ENCODE results near the gene SS18L1. TPM values are rescaled to one million over a fixed set of nuclear protein-coding genes. Genes with fewer than 3 reads are reported as not detected.

The SS18L1 gene
- total and polyA plus RNA-seq, 2 experiments from 2014 or later: 3.2 to 38.7 TPM

DNA sequence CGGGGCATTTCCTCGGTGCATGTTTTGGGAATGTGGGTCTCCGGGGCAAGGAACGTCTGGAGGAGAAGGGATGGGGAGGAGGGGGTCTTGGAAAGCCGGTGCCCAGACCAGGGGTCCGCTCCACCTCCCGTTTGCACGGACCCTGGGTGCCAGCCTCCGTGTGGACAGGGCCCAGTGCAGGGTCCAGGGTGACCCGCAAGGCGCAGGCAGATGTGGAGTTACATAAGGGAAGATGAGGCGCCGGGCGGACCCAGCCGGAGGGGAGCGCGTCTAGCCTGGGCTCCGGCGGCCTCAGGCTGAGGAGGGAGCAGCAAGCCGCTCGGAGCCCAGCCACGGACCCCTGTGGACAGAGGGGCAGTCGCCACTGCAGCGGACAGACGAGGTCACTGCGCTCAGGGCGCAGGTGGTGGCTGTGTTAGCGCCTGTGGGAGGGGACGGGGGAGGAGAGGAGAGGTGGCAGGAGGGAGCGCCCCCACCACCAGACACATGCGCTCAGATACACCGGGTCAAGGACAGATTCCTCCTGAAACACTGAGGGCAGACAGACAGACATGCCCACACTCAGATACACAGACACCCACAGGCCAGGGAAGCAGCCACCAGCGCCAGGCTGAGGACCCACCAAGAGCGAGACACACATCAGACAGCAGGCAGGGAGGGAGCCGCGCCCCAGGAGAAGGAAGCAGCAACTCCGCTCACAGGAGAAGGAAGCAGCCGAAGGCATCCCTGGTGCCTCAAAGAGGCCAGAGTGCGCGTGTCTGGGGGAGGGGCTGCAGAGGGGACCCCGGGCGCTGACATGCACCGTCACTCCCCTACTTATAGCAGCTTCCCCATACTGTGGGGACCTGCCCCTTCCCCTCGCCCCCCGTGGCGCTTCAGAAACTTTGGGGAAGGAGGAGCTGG is 77.3 kb downstream of the SS18L1 start:
- Histone ChIP-seq H3K9me3 (ENCODE audit: low read depth) (no peaks in the 10 kb centered on the region), H3K36me3 (no peaks in the 10 kb centered on the region), H3K4me1 (ENCODE audit: low read depth) (peaks cover 5% of the 10 kb centered on the region), H3K27ac (no peak overlapping the region), H3K4me3 (no peak overlapping the region), H3K27me3 (peaks cover 98% of the 10 kb centered on the region)
- no peak for DNase-seq (ENCODE audit: low read depth in 1 of 2, low spot score in 1 of 2)
- TF ChIP-seq CTCF (IDR thresholded peaks at IDR 0.05; ENCODE audit: low read depth, low read length): no peak

- no peak overlapping the region for H3K4me3 ChIP-seq
- peaks cover 5% of the 10 kb centered on the region for H3K4me1 ChIP-seq (ENCODE audit: low read depth)
- peaks cover 88% of the 10 kb centered on the region for H3K27me3 ChIP-seq
- DNase-seq (ENCODE audit: low read depth in 1 of 2, low spot score in 1 of 2): no peak
- H3K27ac ChIP-seq: no peak overlapping the region
- H3K9me3 ChIP-seq (ENCODE audit: low read depth): no peaks in the 10 kb centered on the region
- H3K36me3 ChIP-seq: no peaks in the 10 kb centered on the region
- no peak for TF ChIP-seq CTCF (IDR thresholded peaks at IDR 0.05; ENCODE audit: low read depth, low read length)
Measured at GRCh38 chr20:62222266-62222850, 78.8 kb downstream of the SS18L1 start.

DNA sequence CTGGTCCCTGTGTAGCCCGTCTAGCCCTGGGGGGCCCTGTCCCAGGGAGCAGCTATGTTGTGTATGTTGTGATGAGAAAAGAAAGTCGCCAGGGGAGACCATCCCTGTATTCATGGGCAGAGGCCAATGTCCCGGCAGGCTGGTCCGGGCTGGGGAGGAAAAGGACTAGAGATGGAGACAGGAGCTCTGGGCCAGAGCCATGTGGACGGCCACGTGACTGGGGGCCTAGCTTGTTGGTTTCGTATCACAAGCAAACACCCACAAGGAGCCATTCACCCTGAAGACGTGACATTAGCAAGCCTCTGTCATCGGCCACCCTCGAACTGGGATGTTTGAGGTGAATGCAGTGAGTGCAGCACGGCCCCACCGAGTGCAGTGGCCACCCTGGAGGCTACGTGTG is 79.4 kb downstream of the SS18L1 start:
- TF ChIP-seq CTCF (IDR thresholded peaks at IDR 0.05; ENCODE audit: low read depth, low read length): no peak
- H3K27me3 ChIP-seq: peaks cover 81% of the 10 kb centered on the region
- peaks cover 5% of the 10 kb centered on the region for H3K4me1 ChIP-seq (ENCODE audit: low read depth)
- H3K9me3 ChIP-seq (ENCODE audit: low read depth): no peaks in the 10 kb centered on the region
- H3K36me3 ChIP-seq: no peaks in the 10 kb centered on the region
- no peak overlapping the region for H3K4me3 ChIP-seq
- no peak overlapping the region for H3K27ac ChIP-seq
- DNase-seq (ENCODE audit: low read depth in 1 of 2, low spot score in 1 of 2): no peak

DNA sequence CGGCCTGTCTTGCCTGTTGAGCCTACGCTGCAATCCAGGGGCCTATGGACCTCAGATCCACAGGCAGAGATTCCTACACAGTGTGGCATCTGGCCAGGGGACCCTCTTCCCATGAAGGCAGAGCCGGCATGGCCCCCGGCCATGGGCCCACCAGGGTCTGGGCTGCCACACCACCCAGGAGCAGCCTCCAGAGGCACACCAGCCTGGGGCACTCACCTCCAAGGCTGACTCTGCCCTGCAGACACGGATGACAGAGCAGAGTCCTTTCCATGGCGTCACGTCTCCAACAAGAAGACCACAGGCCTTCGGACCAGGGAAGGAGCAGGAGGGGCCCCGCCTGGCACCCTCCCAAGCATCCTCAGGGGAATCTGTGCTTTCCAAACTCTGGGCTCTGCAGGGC is 80.0 kb downstream of the SS18L1 start:
- peaks cover 5% of the 10 kb centered on the region for H3K4me1 ChIP-seq (ENCODE audit: low read depth)
- no peak for TF ChIP-seq CTCF (IDR thresholded peaks at IDR 0.05; ENCODE audit: low read depth, low read length)
- H3K4me3 ChIP-seq: no peak overlapping the region
- no peaks in the 10 kb centered on the region for H3K9me3 ChIP-seq (ENCODE audit: low read depth)
- H3K36me3 ChIP-seq: no peaks in the 10 kb centered on the region
- DNase-seq (ENCODE audit: low read depth in 1 of 2, low spot score in 1 of 2): no peak
- peaks cover 75% of the 10 kb centered on the region for H3K27me3 ChIP-seq
- H3K27ac ChIP-seq: no peak overlapping the region

GRCh38 chr20:62224113-62224855 is 80.7 kb downstream of the SS18L1 start:
- Histone ChIP-seq H3K27me3 (peaks cover 68% of the 10 kb centered on the region), H3K4me3 (no peak overlapping the region), H3K36me3 (no peaks in the 10 kb centered on the region), H3K9me3 (ENCODE audit: low read depth) (no peaks in the 10 kb centered on the region), H3K4me1 (ENCODE audit: low read depth) (peaks cover 5% of the 10 kb centered on the region), H3K27ac (no peak overlapping the region)
- no peak for DNase-seq (ENCODE audit: low read depth in 1 of 2, low spot score in 1 of 2)
- no peak for TF ChIP-seq CTCF (IDR thresholded peaks at IDR 0.05; ENCODE audit: low read depth, low read length)
